ENCODE measurements around the gene FRMD4A.

DNA sequence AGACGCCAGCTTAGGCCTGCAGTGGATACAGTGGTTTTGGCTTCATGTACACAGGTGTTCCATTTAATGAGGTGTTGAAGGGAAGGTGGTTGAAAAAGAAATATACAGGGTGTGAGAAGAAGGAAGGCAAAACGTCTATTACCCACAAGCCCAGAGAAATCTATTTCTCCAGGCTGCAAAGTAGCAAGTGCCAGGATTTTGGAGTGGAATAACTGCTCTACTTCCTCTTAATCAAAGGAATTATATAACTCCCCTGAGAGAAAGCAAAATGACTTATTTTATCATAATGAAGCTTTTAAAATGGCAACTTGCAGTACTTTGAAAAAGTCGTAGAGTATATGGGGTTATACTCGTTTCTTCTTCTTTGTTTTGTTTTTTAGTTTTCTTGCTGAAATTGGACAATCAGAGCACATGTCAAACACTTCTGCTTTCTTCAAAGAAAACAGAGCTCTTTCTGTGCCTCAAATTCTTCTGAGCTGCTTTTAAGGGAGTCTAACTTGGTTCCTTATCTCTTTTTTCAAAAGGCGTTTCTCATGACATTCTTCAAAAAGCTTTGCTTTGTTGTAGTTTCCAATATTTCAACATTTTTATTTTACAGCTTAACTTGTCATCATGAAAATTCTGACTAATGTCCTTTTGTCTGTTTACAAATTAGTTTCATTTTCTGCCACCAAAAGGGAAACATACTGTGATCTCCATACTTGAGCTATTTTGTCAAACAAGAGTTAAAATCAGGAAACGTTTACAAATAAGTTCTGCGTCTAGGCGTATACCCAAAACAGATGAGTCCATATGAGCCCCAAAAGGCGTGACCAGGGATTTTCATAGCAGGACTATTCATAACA, 289.7 kb downstream of the FRMD4A start:
- no peak for TF ChIP-seq CTCF (IDR thresholded peaks at IDR 0.05 in 4 of 5, conservative IDR thresholded peaks at IDR 0.05 in 1 of 5)
- TF ChIP-seq POLR2A (IDR thresholded peaks at IDR 0.05): no peak
